AG09319 (cell line): Measurements from ENCODE around the gene E2F1.

Experiments used
- DNase-seq: peaks from one replicate; pipeline ENCODE4 v3.0.0-alpha.2; 2010; ENCODE audit warnings: low read depth; ENCODE audit errors: extremely low read depth
- CTCF ChIP-seq: IDR thresholded peaks from 2 replicates; pipeline ENCODE4 v1.5.1; 2011; ENCODE audit warnings: low read depth, mild to moderate bottlenecking, inconsistent platforms, low read length, moderate library complexity

Gene E2F1

GRCh38 chr20:33671573-33672288, 14.5 kb downstream of the E2F1 start:
- TF ChIP-seq CTCF: no peak
- DNase-seq: no peak

DNA sequence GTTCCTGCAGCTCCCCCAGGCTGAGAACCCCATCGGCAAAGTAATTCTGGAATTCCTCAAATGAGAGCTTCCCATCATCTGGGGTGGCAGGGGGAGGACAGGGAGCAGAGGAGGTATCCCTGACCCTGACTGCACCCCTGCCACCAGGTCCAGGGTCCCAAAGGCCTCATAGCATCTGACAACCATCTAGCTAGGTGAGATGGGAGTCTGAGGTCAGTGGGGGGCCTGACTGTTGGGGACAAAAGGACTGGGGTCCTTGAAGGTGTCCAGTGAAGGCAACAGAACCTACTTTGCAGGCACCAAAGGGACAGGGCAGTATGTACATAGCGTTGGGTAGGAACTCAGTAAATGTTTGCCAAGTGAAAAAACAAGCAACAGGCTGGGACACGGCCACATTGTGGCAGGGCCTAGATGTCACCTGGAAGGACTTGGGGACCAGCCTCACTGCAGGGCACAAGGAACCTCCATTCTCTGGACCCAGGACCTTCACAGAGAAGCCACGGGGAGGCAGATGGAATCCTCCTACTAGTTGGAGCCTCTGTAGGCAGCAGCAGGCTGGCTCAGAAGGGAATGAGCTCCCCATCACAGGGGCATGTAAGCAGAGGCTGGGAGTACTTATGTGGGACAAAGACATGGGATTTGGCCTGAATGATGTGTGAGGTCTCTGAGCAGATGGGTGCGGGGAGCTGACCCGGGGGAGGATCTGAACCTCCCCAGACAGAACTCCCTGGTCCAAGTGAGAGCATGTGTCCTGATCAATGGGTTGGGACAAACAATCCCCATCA, 15.3 kb downstream of the E2F1 start:
- DNase-seq: no peak

GRCh38 chr20:33669873-33670640, 16.1 kb downstream of the E2F1 start:
- no peak for DNase-seq
- no peak for TF ChIP-seq CTCF

More for the DNA sequence above, 15.3 kb downstream of the E2F1 start:
- no peak for TF ChIP-seq CTCF

DNA sequence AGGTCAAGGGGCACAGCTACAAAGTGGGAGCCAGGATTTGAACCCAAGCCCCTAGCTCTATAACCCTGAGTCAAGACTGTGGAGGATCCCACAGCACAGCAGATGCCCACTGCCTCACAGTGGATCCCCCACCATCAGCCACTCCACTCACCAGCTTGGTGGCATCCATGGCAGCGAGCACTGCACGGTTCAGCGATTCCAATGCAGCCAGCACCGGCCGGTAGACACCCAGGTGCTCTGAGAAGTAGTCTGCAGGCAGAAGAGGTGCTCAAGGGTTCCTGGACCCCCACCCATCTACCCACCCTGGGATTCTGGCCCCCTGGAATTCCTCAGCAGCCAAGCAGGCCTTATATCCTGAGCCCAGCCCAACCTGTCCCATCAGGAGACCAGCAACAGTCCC, 17.0 kb downstream of the E2F1 start:
- DNase-seq: no peak

GRCh38 chr20:33668466-33669155, 17.6 kb downstream of the E2F1 start:
- TF ChIP-seq CTCF: no peak
- DNase-seq: no peak

More for the DNA sequence above, 17.0 kb downstream of the E2F1 start:
- TF ChIP-seq CTCF: no peak

DNA sequence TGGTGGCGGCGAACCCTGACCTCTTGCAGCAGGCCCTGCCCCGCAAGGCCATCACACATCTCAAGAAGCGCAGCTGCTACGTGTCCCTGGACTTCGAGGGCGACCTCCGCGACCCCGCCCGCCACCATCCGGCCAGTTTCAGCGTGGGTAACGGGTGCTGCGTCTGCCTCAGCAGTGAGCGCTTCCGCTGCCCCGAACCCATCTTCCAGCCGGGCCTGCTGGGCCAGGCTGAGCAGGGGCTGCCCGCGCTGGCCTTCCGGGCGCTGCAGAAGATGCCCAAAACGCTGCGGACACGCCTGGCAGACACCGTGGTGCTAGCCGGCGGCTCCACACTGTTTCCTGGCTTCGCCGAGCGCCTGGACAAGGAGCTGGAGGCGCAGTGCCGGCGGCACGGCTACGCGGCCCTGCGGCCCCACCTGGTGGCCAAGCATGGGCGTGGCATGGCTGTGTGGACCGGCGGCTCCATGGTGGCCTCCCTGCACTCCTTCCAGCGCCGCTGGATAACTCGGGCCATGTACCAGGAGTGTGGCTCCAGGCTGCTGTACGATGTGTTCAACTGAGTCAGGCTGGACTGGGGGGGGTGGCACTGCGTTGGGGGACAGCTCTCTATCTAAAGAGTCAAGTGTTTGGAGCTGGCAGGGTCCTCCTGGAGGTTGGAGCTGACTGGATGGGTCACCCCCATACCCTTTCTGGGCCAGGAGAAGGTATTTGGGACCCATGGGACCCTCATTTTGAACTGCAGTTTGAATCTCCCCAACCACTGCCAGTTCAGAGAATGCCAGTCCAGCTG, 18.3 kb downstream of the E2F1 start:
- peak; percentile 90 for TF ChIP-seq CTCF
- no peak for DNase-seq
